SKM-1 treated with dmso at 0.1 percent for 144 hours (cell line): ENCODE results near the gene CHCHD1.
"Not testable (repeated sequence)": the region's sequence is repeated elsewhere in the genome, so short reads cannot be mapped to it uniquely, and the experiment has no call there.

Experiments
- DNase-seq: peaks from one replicate; lab custom pipeline; 2025; ENCODE audit not compliant: unreplicated experiment; lab: John Stamatoyannopoulos, UW

Gene CHCHD1

DNA sequence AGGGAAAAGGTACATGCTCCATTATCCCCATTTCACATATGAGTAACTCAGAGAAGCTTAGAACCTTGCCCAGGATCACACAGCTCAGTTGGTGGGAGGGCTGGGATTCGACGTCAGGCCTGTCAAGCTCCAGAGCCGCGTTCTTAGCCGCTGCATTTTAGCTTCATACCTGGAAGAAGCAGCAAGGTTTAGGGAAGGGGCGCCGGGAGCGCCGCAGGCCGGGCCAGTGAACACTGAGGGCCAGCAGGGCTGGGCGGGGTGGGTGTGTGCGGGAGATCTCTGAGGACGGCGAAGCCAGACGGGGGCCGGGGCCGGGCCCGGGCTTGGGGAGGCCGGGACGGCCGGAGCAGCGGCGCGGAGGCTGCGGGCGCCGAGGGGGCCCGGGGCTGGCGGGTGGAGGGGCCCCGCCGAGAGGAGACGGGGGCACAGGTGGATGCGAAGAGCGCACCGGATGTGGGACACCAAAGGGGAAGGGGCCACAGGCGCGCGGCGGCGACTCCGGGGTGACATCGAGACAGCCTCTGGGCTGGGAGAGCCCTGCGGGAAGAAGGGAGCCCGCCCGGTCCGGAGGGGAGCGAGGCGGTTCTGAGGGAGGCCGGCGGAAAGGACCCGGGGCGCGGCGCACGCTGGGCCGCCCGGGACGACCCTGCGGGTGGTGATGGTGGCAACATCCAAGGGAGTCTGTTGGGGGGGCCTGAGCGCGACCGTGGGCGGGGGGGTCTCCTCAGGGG lies 29.1 kb downstream of the CHCHD1 start:
- no peak for DNase-seq

- no peak for DNase-seq
Observed at GRCh38 chr10:73812657-73813056, 30.8 kb downstream of the CHCHD1 start.

- no peak for DNase-seq
Observed at GRCh38 chr10:73813333-73813732, 31.5 kb downstream of the CHCHD1 start.

DNA sequence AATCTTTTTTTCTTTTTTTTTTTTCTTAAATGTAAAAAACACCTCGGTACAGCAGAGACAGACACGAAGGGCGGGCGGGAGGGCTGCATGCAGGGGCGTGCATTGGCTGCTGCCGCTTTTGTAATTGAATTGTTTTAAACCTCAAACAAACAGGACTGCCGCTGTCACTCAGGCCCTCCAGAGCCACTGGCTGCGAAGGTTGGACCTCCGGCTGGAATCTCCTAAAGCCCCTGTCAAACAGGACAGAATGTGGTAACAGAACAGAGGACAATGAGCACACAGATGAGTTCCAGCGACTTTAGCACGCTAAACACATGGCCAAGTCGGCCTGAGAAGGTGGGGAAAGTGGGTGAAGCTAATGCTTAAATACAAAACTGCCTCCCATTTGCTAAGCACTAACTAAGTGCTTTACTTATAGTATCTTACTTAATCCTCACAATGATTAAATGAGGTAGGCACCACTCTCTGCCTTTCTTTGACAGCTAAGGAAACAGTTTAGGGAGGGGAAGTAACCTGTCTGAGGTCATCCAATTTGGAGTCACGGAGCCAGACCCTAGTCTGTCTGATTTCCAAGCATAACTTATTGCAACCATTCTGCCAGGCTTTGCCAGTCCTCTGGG lies 32.5 kb downstream of the CHCHD1 start:
- no peak for DNase-seq

DNA sequence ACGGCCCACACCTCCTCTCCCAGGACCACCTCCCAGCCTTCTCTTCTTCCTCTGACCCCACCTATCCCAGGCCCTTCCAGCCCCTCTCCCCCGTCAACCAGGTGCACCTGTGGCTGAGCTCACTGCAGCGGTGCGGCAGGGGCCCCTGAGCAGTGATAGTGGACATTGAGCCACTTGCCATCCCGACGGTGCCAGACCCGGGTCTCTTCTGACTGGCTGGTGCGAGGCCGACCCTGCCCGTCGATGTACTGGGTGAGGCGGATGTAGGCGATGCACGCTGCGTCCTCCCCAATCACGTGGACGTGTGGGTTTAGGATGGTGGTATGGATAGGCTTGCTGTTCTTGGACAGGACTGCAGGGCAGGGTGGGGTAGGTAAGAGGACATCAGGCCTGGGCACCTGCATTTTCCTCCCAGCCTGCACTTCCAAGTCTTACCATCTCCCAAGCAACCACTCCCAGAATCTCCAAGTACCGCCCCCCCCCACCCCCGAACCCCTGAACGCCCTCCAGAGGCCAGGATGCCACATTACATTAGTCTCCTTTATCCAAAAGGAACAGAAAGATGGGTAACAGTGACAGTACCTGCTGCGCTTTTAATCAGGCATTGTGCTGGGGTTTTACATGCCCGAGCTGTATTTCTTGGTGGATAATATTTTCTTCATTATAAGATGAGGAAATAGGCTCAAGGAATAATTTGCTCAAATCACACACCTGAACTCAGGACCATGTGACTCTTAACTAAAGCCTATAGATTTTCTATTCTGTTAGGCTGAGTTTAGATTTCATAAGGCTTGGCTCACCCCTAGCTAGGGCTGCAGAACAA lies 33.3 kb downstream of the CHCHD1 start:
- peak; percentile 12 for DNase-seq

DNA sequence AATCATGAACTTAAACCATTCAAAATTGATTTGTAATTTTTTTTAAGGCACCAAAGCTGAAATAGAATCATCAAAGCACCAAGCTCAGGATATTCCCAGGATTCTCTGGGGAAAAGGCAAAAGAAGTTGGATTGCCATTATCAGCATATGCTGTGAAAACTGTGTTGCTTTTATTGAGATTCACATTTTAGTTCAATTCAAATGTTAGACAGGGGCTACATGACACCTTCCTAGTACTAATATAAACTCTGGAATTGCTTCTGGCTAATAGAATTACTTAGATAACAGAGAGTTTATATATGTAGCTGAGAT lies 33.8 kb downstream of the CHCHD1 start:
- DNase-seq: no peak

GRCh38 chr10:73816917-73817729 lies 35.3 kb downstream of the CHCHD1 start:
- DNase-seq: no peak

GRCh38 chr10:73817826-73818225 lies 36.0 kb downstream of the CHCHD1 start:
- DNase-seq: no peak

GRCh38 chr10:73818402-73818801 lies 36.6 kb downstream of the CHCHD1 start:
- no peak for DNase-seq

GRCh38 chr10:73819081-73819480 lies 37.2 kb downstream of the CHCHD1 start:
- no peak for DNase-seq

DNA sequence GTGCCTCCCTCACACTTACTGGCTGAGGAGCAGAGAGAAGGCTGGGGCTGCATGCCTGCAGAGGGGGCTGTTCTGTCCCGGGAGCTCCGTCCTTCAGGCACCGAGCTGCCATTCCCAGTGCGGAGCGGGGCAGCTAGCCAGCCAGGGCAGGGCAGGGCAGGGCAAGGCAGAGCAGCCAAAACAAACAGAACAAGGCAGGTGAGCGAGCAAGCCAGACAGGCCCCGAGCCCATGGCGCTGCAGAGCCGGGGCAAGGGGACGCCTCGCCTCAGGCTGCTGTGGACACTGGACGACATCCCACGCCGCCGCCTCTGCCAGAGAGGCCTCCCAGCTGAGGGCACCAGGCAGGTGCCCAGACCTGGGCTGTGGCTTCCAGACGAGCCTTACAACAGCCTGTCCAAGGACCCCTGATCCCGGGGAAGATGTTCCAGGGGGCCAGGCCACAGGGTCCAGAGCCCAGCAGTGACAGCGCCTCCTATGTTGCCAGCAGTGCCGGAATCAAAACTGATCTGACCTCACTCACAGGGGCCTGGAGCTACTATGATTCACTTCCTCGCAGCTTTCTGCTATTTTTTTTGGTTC lies 37.8 kb downstream of the CHCHD1 start:
- no peak for DNase-seq

DNA sequence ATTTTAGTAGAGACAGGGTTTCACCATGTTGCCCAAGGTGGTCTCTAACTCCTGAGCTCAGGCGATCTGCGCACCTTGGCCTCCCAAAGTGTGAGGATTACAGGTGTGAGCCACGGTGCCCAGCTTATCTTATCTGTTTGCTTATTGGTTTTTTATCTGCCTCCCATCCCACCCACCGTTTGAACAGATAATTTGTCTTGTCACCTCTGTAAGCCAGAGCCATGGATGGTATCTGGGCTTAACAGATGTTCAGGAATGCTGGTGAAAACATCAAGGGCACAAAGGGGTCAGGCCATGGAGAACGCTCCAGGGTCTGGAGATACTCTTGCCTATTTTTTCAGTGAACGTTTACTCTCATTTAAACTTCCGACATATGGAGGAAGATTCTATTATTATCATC lies 41.5 kb downstream of the CHCHD1 start:
- no peak for DNase-seq

- no peak for DNase-seq
Observed at GRCh38 chr10:73824146-73824725, 42.4 kb downstream of the CHCHD1 start.

DNA sequence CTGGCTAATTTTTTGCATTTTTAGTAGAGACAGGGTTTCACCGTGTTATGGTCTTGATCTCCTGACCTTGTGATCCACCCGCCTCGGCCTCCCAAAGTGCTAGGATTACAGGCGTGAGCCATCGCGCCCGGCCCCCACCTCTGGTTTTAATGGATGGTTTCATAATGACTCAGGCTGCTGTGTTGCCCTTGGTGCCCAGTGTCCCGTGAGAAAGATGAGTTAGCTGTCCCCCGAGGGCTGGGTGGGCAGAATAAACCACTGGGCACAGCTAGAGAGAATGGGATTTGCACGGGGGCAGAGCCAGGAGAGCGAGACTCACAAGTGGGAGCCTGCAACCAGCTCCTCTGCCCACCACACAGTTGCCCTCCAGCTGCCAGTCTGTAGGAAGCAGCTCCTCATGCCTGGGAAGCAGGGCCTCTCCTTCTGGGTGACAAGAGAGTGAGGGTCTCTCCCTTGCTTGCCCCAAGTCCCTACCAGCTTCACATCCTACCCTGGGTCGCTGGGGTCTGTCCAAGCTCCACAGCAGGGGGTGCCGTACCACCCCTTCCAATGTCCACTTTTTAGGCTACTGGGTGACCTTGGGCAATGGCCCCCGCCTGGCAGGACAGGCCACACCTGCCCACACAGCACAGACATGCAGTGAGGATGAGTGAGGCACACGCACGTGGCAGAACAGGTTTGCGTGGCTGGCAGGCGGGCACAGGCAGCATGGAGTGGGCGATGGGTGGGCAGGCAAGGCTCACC lies 45.7 kb downstream of the CHCHD1 start:
- no peak for DNase-seq

DNA sequence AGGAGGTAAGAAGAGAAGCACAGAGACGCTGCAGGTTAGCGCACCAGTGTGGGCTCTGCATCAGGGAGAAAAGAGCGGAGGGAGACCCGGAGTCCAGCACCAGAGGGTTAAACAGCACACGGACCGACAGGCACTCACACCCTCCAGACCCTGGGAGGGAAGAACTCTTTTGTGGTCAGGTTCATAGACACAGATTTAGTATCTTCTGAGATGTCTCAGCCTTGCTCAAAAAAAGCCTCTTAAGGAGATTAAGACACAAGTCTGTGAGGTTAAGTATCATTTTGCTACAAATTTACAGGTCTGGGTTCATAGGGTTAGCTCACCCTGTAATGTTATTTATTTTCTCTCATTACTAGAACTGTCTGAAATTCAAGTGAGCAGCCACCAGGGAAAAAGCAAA lies 46.3 kb downstream of the CHCHD1 start:
- DNase-seq: no peak

- not testable (repeated sequence) for DNase-seq
Observed at GRCh38 chr10:73829090-73829489, 47.2 kb downstream of the CHCHD1 start.
